GM19438 (cell line): ENCODE data around the gene OSBPL2.

ENCODE experiments used
- ATAC-seq: cut with Tn5 transposase; IDR thresholded peaks from one replicate; pipeline ENCODE4 v1.9.1; 2021; ENCODE audit warnings: low read depth; ENCODE audit not compliant: unreplicated experiment

OSBPL2 gene

GRCh38 chr20:62332989-62333819, 94.9 kb downstream of the OSBPL2 start:
- ATAC-seq: no peak

- ATAC-seq: no peak
These were observed 95.7 kb downstream of the OSBPL2 start for GRCh38 chr20:62333820-62334595.

GRCh38 chr20:62334881-62335280, 96.6 kb downstream of the OSBPL2 start:
- no peak for ATAC-seq

GRCh38 chr20:62335532-62335931, 97.2 kb downstream of the OSBPL2 start:
- no peak for ATAC-seq

GRCh38 chr20:62336329-62336728, 98.0 kb downstream of the OSBPL2 start:
- no peak for ATAC-seq

- no peak for ATAC-seq
These were observed 98.6 kb downstream of the OSBPL2 start for GRCh38 chr20:62336775-62337557.

- ATAC-seq: no peak
These were observed 99.4 kb downstream of the OSBPL2 start for GRCh38 chr20:62337558-62338293.

- no peak for ATAC-seq
These were observed 99.9 kb downstream of the OSBPL2 start for GRCh38 chr20:62338294-62338620.

- peak; percentile 78 for ATAC-seq
These were observed 101.3 kb downstream of the OSBPL2 start for GRCh38 chr20:62339647-62340062.

GRCh38 chr20:62342910-62343309, 104.6 kb downstream of the OSBPL2 start:
- ATAC-seq: no peak

GRCh38 chr20:62344092-62344491, 105.8 kb downstream of the OSBPL2 start:
- ATAC-seq: no peak

- no peak for ATAC-seq
These were observed 106.5 kb downstream of the OSBPL2 start for GRCh38 chr20:62344782-62345181.
